GM23338 (cell line): Measurements from ENCODE around the gene ZGRF1.

Source experiments
- CREB1 ChIP-seq: fragments of 250-450 bp; sonication (Bioruptor Pico); IDR thresholded peaks from 2 replicates; pipeline ENCODE4 v1.5.0; 2020; ENCODE audit warnings: low read depth, mild to moderate bottlenecking, moderate library complexity
- CTCF ChIP-seq, 2 experiments: fragments of 200-600 bp in 1 of 2; sonication (generic) in 1 of 2; conservative IDR thresholded peaks; 2 replicates each; pipeline versions ENCODE4 v1.5.1 to v1.6.1; 2016 to 2017; ENCODE audit warnings: antibody characterized with exemption in 2 of 2, low read depth in 2 of 2, mild to moderate bottlenecking in 2 of 2, moderate library complexity in 1 of 2
- ETS1 ChIP-seq: IDR thresholded peaks from 2 replicates; pipeline ENCODE4 v1.6.1; 2016; ENCODE audit warnings: antibody characterized with exemption
- EZH2 ChIP-seq: fragments of 200-600 bp; sonication (generic); IDR thresholded peaks from one replicate; pipeline ENCODE4 v1.8.0; 2017; ENCODE audit warnings: antibody characterized with exemption, mild to moderate bottlenecking, low read depth; ENCODE audit not compliant: unreplicated experiment
- EZH2phosphoT487 ChIP-seq: fragments of 200-600 bp; sonication (generic); IDR thresholded peaks from one replicate; pipeline ENCODE4 v1.8.1; 2018; ENCODE audit warnings: antibody characterized with exemption; ENCODE audit not compliant: unreplicated experiment
- NANOG ChIP-seq: IDR thresholded peaks from 2 replicates; pipeline ENCODE4 v1.6.1; 2016; ENCODE audit warnings: antibody characterized with exemption, borderline replicate concordance
- POLR2AphosphoS5 ChIP-seq: IDR thresholded peaks from 2 replicates; pipeline ENCODE4 v1.6.1; 2016; ENCODE audit warnings: antibody characterized with exemption, low read depth
- REST ChIP-seq: IDR thresholded peaks from one replicate; pipeline ENCODE4 v1.6.1; 2018; ENCODE audit warnings: antibody characterized with exemption; ENCODE audit not compliant: unreplicated experiment
- STAT1 ChIP-seq: IDR thresholded peaks from one replicate; pipeline ENCODE4 v1.6.1; 2016; ENCODE audit warnings: antibody characterized with exemption; ENCODE audit not compliant: unreplicated experiment
- ZNF331 ChIP-seq: fragments of 250-450 bp; sonication (Bioruptor Pico); IDR thresholded peaks from 2 replicates; pipeline ENCODE4 v1.5.0; 2020; ENCODE audit warnings: low read depth, mild to moderate bottlenecking, moderate library complexity

- TF ChIP-seq CTCF (conservative IDR thresholded peaks at IDR 0.05; ENCODE audit: low read depth in 2 of 2) = no peak
- no peak for TF ChIP-seq NANOG
- TF ChIP-seq EZH2 = no peak
- TF ChIP-seq POLR2AphosphoS5 = no peak
- TF ChIP-seq ZNF331 (CRISPR knock-in tag) = no peak
- TF ChIP-seq STAT1 = no peak
- peak; percentile 83 for TF ChIP-seq CREB1 (CRISPR knock-in tag)
- TF ChIP-seq ETS1 = no peak
- no peak for TF ChIP-seq EZH2phosphoT487
- TF ChIP-seq REST = no peak
Observed at GRCh38 chr4:112655270-112655669, 18.6 kb upstream of the ZGRF1 start.
